Ovary (tissue), 3 donors: Measurements from ENCODE around the gene UBAC1.

Experiments used
- CTCF ChIP-seq, 3 donors: fragments of 450-650 bp in 2 of 3; fragments of 200-600 bp in 1 of 3; IDR thresholded peaks; one replicate each; pipeline versions ENCODE4 v1.5.1 to v1.8.0; 2016 to 2022; ENCODE audit warnings: antibody characterized with exemption in 3 of 3, mild to moderate bottlenecking in 1 of 3
- EP300 ChIP-seq: sonication (generic); formaldehyde crosslinking; IDR thresholded peaks from one replicate; pipeline ENCODE4 v1.6.1; 2017; ENCODE audit warnings: antibody characterized with exemption
- donor health status: DM: no; HTN: no; CAD: no.

- TF ChIP-seq CTCF (IDR thresholded peaks at IDR 0.05), result no peak
- TF ChIP-seq EP300, result no peak
Measured at GRCh38 chr9:136001231-136001630, 40.1 kb upstream of the UBAC1 start.
